Transverse colon (tissue), 4 donors: Measurements from ENCODE around the gene SF3A1.

Source experiments
- POLR2A ChIP-seq: fragments of 450-650 bp; IDR thresholded peaks from one replicate; pipeline ENCODE4 v1.6.1; 2016; ENCODE audit warnings: antibody characterized with exemption, mild to moderate bottlenecking, moderate library complexity
- POLR2AphosphoS5 ChIP-seq, 3 donors: sonication (generic); formaldehyde crosslinking; IDR thresholded peaks; one replicate each; pipeline ENCODE4 v1.6.1; 2016; ENCODE audit warnings: antibody characterized with exemption in 3 of 3
- TF ChIP-seq, protein P1 (sequence below), 5 experiments: fragments of 200-600 bp in 3 of 5; fragments of 450-650 bp in 2 of 5; sonication (generic) in 3 of 5; IDR thresholded peaks; 1 replicate in 2 of 5; 2 replicates in 3 of 5; pipeline ENCODE4 v1.5.1; 2016 to 2017; ENCODE audit warnings: antibody characterized with exemption in 5 of 5, inconsistent platforms in 3 of 5, mild to moderate bottlenecking in 2 of 5, moderate library complexity in 1 of 5

- TF ChIP-seq POLR2A (peak; percentile 2), POLR2AphosphoS5 (IDR thresholded peaks at IDR 0.05) (peak; percentile 54 to 76 (median 70))
- TF ChIP-seq, protein P1, sequence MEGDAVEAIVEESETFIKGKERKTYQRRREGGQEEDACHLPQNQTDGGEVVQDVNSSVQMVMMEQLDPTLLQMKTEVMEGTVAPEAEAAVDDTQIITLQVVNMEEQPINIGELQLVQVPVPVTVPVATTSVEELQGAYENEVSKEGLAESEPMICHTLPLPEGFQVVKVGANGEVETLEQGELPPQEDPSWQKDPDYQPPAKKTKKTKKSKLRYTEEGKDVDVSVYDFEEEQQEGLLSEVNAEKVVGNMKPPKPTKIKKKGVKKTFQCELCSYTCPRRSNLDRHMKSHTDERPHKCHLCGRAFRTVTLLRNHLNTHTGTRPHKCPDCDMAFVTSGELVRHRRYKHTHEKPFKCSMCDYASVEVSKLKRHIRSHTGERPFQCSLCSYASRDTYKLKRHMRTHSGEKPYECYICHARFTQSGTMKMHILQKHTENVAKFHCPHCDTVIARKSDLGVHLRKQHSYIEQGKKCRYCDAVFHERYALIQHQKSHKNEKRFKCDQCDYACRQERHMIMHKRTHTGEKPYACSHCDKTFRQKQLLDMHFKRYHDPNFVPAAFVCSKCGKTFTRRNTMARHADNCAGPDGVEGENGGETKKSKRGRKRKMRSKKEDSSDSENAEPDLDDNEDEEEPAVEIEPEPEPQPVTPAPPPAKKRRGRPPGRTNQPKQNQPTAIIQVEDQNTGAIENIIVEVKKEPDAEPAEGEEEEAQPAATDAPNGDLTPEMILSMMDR (IDR thresholded peaks at IDR 0.05) = no peak
These were observed 45.6 kb downstream of the SF3A1 start for GRCh38 chr22:30310881-30311771.
